ENCODE results near the gene VSTM2B.

- no peak for TF ChIP-seq EP300 (IDR thresholded peaks at IDR 0.05; ENCODE audit: borderline replicate concordance in 1 of 2, low read depth in 1 of 2, low read length in 1 of 2)
- no peak for TF ChIP-seq TAF1 (IDR thresholded peaks at IDR 0.05; ENCODE audit: borderline replicate concordance, low read depth, low read length)
- TF ChIP-seq POLR2AphosphoS5 (IDR thresholded peaks at IDR 0.05; ENCODE audit: low read depth, low read length): no peak
- TF ChIP-seq CTCF (IDR thresholded peaks at IDR 0.05): no peak
- TF ChIP-seq FOXM1 (IDR thresholded peaks at IDR 0.05; ENCODE audit: low read depth): no peak
- TF ChIP-seq TCF12 (IDR thresholded peaks at IDR 0.05): no peak
These were observed 61.8 kb downstream of the VSTM2B start for GRCh38 chr19:29587518-29587986.
